H1 (cell line): Measurements from ENCODE around the gene SYTL5. TPM values are rescaled to one million over a fixed set of nuclear protein-coding genes. Genes with fewer than 3 reads are reported as not detected.

Source experiments
- CTCF ChIA-PET: fragments of 300-600 bp; sonication (Branson Sonifier 250); formaldehyde crosslinking; loops from one replicate; lab custom pipeline; 2021; ENCODE audit not compliant: partially characterized antibody; lab: Charles Lee
- POLR2A ChIA-PET: fragments of 300-600 bp; sonication (Branson Sonifier 250); formaldehyde crosslinking; loops from one replicate; lab custom pipeline; 2021; ENCODE audit warnings: inconsistent platforms; ENCODE audit not compliant: partially characterized antibody; lab: Charles Lee
- DNase-seq, 2 experiments: peaks; one replicate each; pipeline versions ENCODE4 v3.0.0 to v3.0.0-alpha.2; 2010 to 2022; ENCODE audit warnings: low spot score in 2 of 2, low read depth in 1 of 2, mixed read lengths in 1 of 2
- FAIRE-seq: peaks from 2 replicates; lab custom pipeline; 2011; peaks lifted over from hg19 to GRCh38; lab: Jason Lieb, UNC
- H2AFZ ChIP-seq: 2 replicates; pipeline ENCODE4 v1.8.1; 2012; ENCODE audit warnings: low read length, inconsistent platforms
- H2AK5ac ChIP-seq: 2 replicates; pipeline ENCODE4 v1.6.1; 2013; ENCODE audit warnings: low read depth, low read length
- H2BK120ac ChIP-seq: replicated peaks from 2 replicates; pipeline ENCODE3; 2013; ENCODE audit warnings: low read depth, low read length, inconsistent platforms
- H2BK12ac ChIP-seq: 2 replicates; pipeline ENCODE4 v1.6.1; 2013; ENCODE audit warnings: low read depth, low read length
- H2BK15ac ChIP-seq: 2 replicates; pipeline ENCODE4 v1.6.1; 2013; ENCODE audit warnings: low read length
- H2BK20ac ChIP-seq: 2 replicates; pipeline ENCODE4 v1.6.1; 2013; ENCODE audit warnings: low read length
- H2BK5ac ChIP-seq: 2 replicates; pipeline ENCODE4 v1.6.1; 2013; ENCODE audit warnings: low read depth, low read length
- H3K14ac ChIP-seq: 2 replicates; pipeline ENCODE4 v1.6.1; 2013; ENCODE audit warnings: inconsistent platforms; ENCODE audit not compliant: insufficient read length
- H3K18ac ChIP-seq: 2 replicates; pipeline ENCODE4 v1.6.1; 2013; ENCODE audit warnings: low read length; ENCODE audit errors: extremely low read depth
- H3K23ac ChIP-seq: 2 replicates; pipeline ENCODE4 v1.6.1; 2013; ENCODE audit warnings: inconsistent platforms; ENCODE audit not compliant: insufficient read length
- H3K23me2 ChIP-seq: 2 replicates; pipeline ENCODE4 v1.6.1; 2013; ENCODE audit warnings: low read depth, low read length
- H3K27ac ChIP-seq: 2 replicates; pipeline ENCODE4 v1.6.1; 2011; ENCODE audit warnings: low read depth, low read length, inconsistent platforms
- H3K27me3 ChIP-seq, 4 experiments: replicated peaks in 1 of 4; 1 replicate in 1 of 4; 2 replicates in 3 of 4; pipeline versions ENCODE4 v1.6.1 to v1.8.1; 2011 to 2013; ENCODE audit warnings: low read length in 3 of 4, mild to moderate bottlenecking in 3 of 4, inconsistent platforms in 2 of 4, mixed read lengths in 2 of 4, moderate library complexity in 1 of 4; ENCODE audit not compliant: control insufficient read depth in 3 of 4, insufficient read depth in 3 of 4; ENCODE audit errors: extremely low read depth in 1 of 4
- H3K36me3 ChIP-seq, 4 experiments: 2 replicates each; pipeline versions ENCODE4 v1.6.1 to v1.8.1; 2011 to 2013; ENCODE audit warnings: mild to moderate bottlenecking in 4 of 4, low read length in 3 of 4, moderate library complexity in 2 of 4, control low read depth in 1 of 4, inconsistent platforms in 1 of 4; ENCODE audit not compliant: insufficient read depth in 4 of 4, control insufficient read depth in 2 of 4
- H3K4ac ChIP-seq: replicated peaks from 2 replicates; pipeline ENCODE3; 2013; ENCODE audit warnings: low read length, low read depth, mixed read lengths, inconsistent platforms; ENCODE audit not compliant: insufficient read length
- H3K4me1 ChIP-seq, 4 experiments: replicated peaks in 1 of 4; 1 replicate in 1 of 4; 2 replicates in 3 of 4; pipeline versions ENCODE4 v1.6.1 to v1.8.1; 2011 to 2013; ENCODE audit warnings: low read length in 3 of 4, inconsistent platforms in 2 of 4, mixed read lengths in 1 of 4; ENCODE audit not compliant: insufficient read depth in 4 of 4, control insufficient read depth in 3 of 4
- H3K4me2 ChIP-seq, 2 experiments: 2 replicates each; pipeline versions ENCODE4 v1.6.1 to v1.8.1; 2011 to 2013; ENCODE audit warnings: low read depth in 2 of 2, low read length in 2 of 2, control low read depth in 1 of 2, inconsistent platforms in 1 of 2, mild to moderate bottlenecking in 1 of 2; ENCODE audit not compliant: insufficient read depth in 1 of 2
- H3K4me3 ChIP-seq, 4 experiments: fragments of 200-600, 300-600 bp in 1 of 4; sonication (generic), shearing (Covaris generic), sonication (Bioruptor Twin) in 1 of 4; 2 replicates each; pipeline versions ENCODE4 v1.5.1 to v1.8.1; 2011 to 2016; ENCODE audit warnings: low read length in 4 of 4, low read depth in 3 of 4, control low read depth in 2 of 4, inconsistent platforms in 2 of 4, mild to moderate bottlenecking in 2 of 4, mixed read lengths in 1 of 4, moderate library complexity in 1 of 4; ENCODE audit not compliant: insufficient read depth in 2 of 4; ENCODE audit errors: extremely low read depth in 1 of 4
- H3K56ac ChIP-seq: replicated peaks from 2 replicates; pipeline ENCODE3; 2013; ENCODE audit warnings: low read depth, mild to moderate bottlenecking, mixed read lengths, low read length, inconsistent platforms; ENCODE audit not compliant: insufficient read length
- H3K79me1 ChIP-seq: 2 replicates; pipeline ENCODE4 v1.6.1; 2013; ENCODE audit warnings: low read depth, low read length, control low read depth
- H3K79me2 ChIP-seq, 2 experiments: 2 replicates each; pipeline versions ENCODE4 v1.6.1 to v1.8.1; 2012 to 2013; ENCODE audit warnings: low read length in 2 of 2, mild to moderate bottlenecking in 2 of 2, inconsistent platforms in 1 of 2; ENCODE audit not compliant: insufficient read depth in 2 of 2, control insufficient read depth in 1 of 2
- H3K9ac ChIP-seq, 4 experiments: replicated peaks in 1 of 4; 1 replicate in 1 of 4; 2 replicates in 3 of 4; pipeline versions ENCODE4 v1.6.1 to v1.8.1; 2011 to 2013; ENCODE audit warnings: low read depth in 3 of 4, low read length in 3 of 4, control low read depth in 2 of 4, mild to moderate bottlenecking in 2 of 4, moderate library complexity in 2 of 4, inconsistent platforms in 1 of 4; ENCODE audit errors: extremely low read depth in 1 of 4
- H3K9me3 ChIP-seq, 2 experiments: 2 replicates each; pipeline versions ENCODE4 v1.6.1 to v1.8.1; 2012 to 2013; ENCODE audit warnings: mild to moderate bottlenecking in 2 of 2, moderate library complexity in 2 of 2, control low read depth in 1 of 2, inconsistent platforms in 1 of 2, low read depth in 1 of 2, low read length in 1 of 2, mixed read lengths in 1 of 2; ENCODE audit not compliant: insufficient read depth in 2 of 2
- H4K20me1 ChIP-seq, 2 experiments: replicated peaks in 1 of 2; 2 replicates each; pipeline versions ENCODE3 to v1.8.1; 2011 to 2013; ENCODE audit warnings: inconsistent platforms in 2 of 2, low read length in 2 of 2, mild to moderate bottlenecking in 1 of 2; ENCODE audit not compliant: insufficient read depth in 2 of 2, control insufficient read depth in 1 of 2
- H4K5ac ChIP-seq: 2 replicates; pipeline ENCODE4 v1.6.1; 2013; ENCODE audit warnings: low read length, low read depth, mixed read lengths, inconsistent platforms; ENCODE audit not compliant: insufficient read length
- H4K8ac ChIP-seq: 2 replicates; pipeline ENCODE4 v1.8.0; 2013; ENCODE audit warnings: mild to moderate bottlenecking, moderate library complexity, low read length, inconsistent platforms; ENCODE audit not compliant: insufficient read depth; ENCODE audit errors: extremely low read depth
- H4K91ac ChIP-seq: replicated peaks from 2 replicates; pipeline ENCODE3; 2013; ENCODE audit warnings: low read length, mixed read lengths, inconsistent platforms; ENCODE audit not compliant: insufficient read length
- EP300 ChIP-seq, 2 experiments: IDR thresholded peaks; 1 replicate in 1 of 2; 2 replicates in 1 of 2; pipeline ENCODE4 v1.6.1; 2011 to 2012; ENCODE audit warnings: low read depth in 2 of 2, low read length in 2 of 2, mild to moderate bottlenecking in 2 of 2, borderline replicate concordance in 1 of 2, inconsistent platforms in 1 of 2, moderate library complexity in 1 of 2
- HDAC2 ChIP-seq, 2 experiments: fragments of 300-600 bp in 1 of 2; sonication (generic) in 1 of 2; IDR thresholded peaks; 2 replicates each; pipeline ENCODE4 v1.6.1; 2011 to 2012; ENCODE audit warnings: low read depth in 2 of 2, low read length in 2 of 2, mild to moderate bottlenecking in 2 of 2, moderate library complexity in 2 of 2, borderline replicate concordance in 1 of 2, inconsistent platforms in 1 of 2
- KDM4A ChIP-seq: IDR thresholded peaks from one replicate; pipeline ENCODE4 v1.7.1; 2012; ENCODE audit warnings: low read depth, mild to moderate bottlenecking, moderate library complexity, low read length, inconsistent platforms; ENCODE audit not compliant: severe bottlenecking
- NANOG ChIP-seq: IDR thresholded peaks from 2 replicates; pipeline ENCODE4 v1.6.1; 2011; ENCODE audit warnings: low read length, low read depth, mild to moderate bottlenecking, inconsistent platforms; ENCODE audit not compliant: insufficient read depth, poor library complexity, severe bottlenecking
- PHF8 ChIP-seq: fragments of 200-600 bp; sonication (generic); conservative IDR thresholded peaks from 2 replicates; pipeline ENCODE4 v1.7.1; 2012; ENCODE audit warnings: low read depth, mild to moderate bottlenecking, inconsistent platforms, low read length, moderate library complexity
- RBBP5 ChIP-seq: IDR thresholded peaks from 2 replicates; pipeline ENCODE4 v1.7.1; 2012; ENCODE audit warnings: low read depth, mild to moderate bottlenecking, inconsistent platforms, low read length, moderate library complexity, borderline replicate concordance
- SP2 ChIP-seq: IDR thresholded peaks from 2 replicates; pipeline ENCODE4 v1.6.1; 2012; ENCODE audit warnings: mild to moderate bottlenecking, low read length, inconsistent platforms
- SRF ChIP-seq: IDR thresholded peaks from 2 replicates; pipeline ENCODE4 v1.6.1; 2011; ENCODE audit warnings: mild to moderate bottlenecking, low read depth, low read length, moderate library complexity
- polyA plus RNA-seq, 7 experiments: library from polyadenylated mRNA; depleted of rRNA in 3 of 7; stranded (reverse) in 5 of 7; unstranded in 2 of 7; fragments of >200 nt in 5 of 7; fragments of 200-250 nt in 2 of 7; gene quantifications; 1 replicate in 5 of 7; 2 replicates in 1 of 7; 4 replicates in 1 of 7; pipeline versions ENCODE4 v1.2.1 to v1.2.3, GENCODE V29; 2011 to 2013; ENCODE audit warnings: missing spikeins in 2 of 7, mixed read lengths in 2 of 7
- total RNA-seq: library from RNA; stranded (reverse); fragmentation: NEBNext Ultra II Directional; extraction: Animal tissue kit (Norgen Biotek cat#: 25700); gene quantifications from 2 replicates; pipeline ENCODE4 v1.2.1, GENCODE V29; 2021

Gene SYTL5
- total and polyA plus RNA-seq, 2 of the 8 experiments (the other 6 are each of a cell fraction or from before 2014, with no cell fraction given), result 0.15 to 0.52 TPM

- no peaks in the 10 kb centered on the region for H4K20me1 ChIP-seq
- H4K91ac ChIP-seq, result no peak overlapping the region
- H3K79me2 ChIP-seq, result no peaks in the 10 kb centered on the region
- no peaks in the 10 kb centered on the region for H3K36me3 ChIP-seq
- H3K4me3 ChIP-seq, result no peak overlapping the region
- H3K56ac ChIP-seq, result no peak overlapping the region
- H2BK20ac ChIP-seq, result no peak overlapping the region
- FAIRE-seq, result no peak
- no peak overlapping the region for H3K14ac ChIP-seq
- no peak overlapping the region for H2BK120ac ChIP-seq
- TF ChIP-seq SRF (no peak), EP300 (IDR thresholded peaks at IDR 0.05; ENCODE audit: borderline replicate concordance in 1 of 2, low read depth in 2 of 2, low read length in 2 of 2) (no peak), KDM4A (no peak), SP2 (no peak), NANOG (no peak), HDAC2 (IDR thresholded peaks at IDR 0.05; ENCODE audit: borderline replicate concordance in 1 of 2, low read depth in 2 of 2, low read length in 2 of 2) (no peak), RBBP5 (no peak), PHF8 (no peak)
- CTCF ChIA-PET, result no interaction called here
- H2BK12ac ChIP-seq, result no peak overlapping the region
- no peak overlapping the region for H3K27ac ChIP-seq
- H3K4ac ChIP-seq, result no peak overlapping the region
- no peak overlapping the region for H2AFZ ChIP-seq
- no peak overlapping the region for H3K23ac ChIP-seq
- H3K27me3 ChIP-seq, result no peaks in the 10 kb centered on the region
- H3K18ac ChIP-seq, result no peak overlapping the region
- H2AK5ac ChIP-seq, result no peak overlapping the region
- no peaks in the 10 kb centered on the region for H3K79me1 ChIP-seq
- no peak for DNase-seq
- no peaks in the 10 kb centered on the region for H3K4me1 ChIP-seq
- no peak overlapping the region for H4K8ac ChIP-seq
- POLR2A ChIA-PET, result no interaction called here
- no peak overlapping the region for H4K5ac ChIP-seq
- H3K4me2 ChIP-seq, result no peak overlapping the region
- H2BK5ac ChIP-seq, result no peak overlapping the region
- H3K9me3 ChIP-seq, result no peaks in the 10 kb centered on the region
- H2BK15ac ChIP-seq, result no peak overlapping the region
- H3K23me2 ChIP-seq, result no peaks in the 10 kb centered on the region
- no peak overlapping the region for H3K9ac ChIP-seq
Observed at GRCh38 chrX:37984880-37985279, 21.5 kb upstream of the SYTL5 start.
